ENCODE measurements around the gene SMCP.

SMCP gene

GRCh38 chr1:152933196-152933595, 55.1 kb downstream of the SMCP start:
- no peak for TF ChIP-seq CTCF (IDR thresholded peaks at IDR 0.05; ENCODE audit: control insufficient read depth, extremely low read depth, insufficient read depth)
- no peak for DNase-seq (ENCODE audit: low read depth)

More at GRCh38 chr1:152933196-152933595, 55.1 kb downstream of the SMCP start:
- no peak overlapping the region for H3K4me3 ChIP-seq (ENCODE audit: low read depth, low read length)

All from LNCaP clone FGC (cell line).